SKM-1 (cell line): ENCODE measurements around the gene MYRIP.
"Not testable (repeated sequence)": the region's sequence is repeated elsewhere in the genome, so short reads cannot be mapped to it uniquely, and the experiment has no call there.

Experiments used
- DNase-seq: peaks from one replicate; lab custom pipeline; 2025; ENCODE audit not compliant: unreplicated experiment; lab: John Stamatoyannopoulos, UW

MYRIP gene

DNA sequence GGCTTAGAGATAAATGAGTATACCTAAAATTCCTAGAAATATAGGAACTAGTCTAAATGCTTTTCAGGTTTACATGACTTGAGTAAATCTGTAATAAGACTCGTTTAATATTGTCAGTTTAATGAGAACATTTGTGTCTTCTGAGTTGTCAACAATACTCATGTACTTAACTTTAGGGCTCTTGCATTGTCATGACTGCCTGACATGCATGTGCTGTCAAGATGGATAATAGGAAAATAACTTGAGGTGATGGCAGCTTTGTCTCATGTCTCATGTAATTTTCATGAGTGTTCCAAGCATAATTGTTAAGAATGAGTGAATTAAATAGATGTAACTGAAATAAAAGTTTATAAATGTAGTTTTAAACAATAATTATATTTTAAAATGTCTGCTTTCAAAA lies 455.0 kb downstream of the MYRIP start:
- no peak for DNase-seq

DNA sequence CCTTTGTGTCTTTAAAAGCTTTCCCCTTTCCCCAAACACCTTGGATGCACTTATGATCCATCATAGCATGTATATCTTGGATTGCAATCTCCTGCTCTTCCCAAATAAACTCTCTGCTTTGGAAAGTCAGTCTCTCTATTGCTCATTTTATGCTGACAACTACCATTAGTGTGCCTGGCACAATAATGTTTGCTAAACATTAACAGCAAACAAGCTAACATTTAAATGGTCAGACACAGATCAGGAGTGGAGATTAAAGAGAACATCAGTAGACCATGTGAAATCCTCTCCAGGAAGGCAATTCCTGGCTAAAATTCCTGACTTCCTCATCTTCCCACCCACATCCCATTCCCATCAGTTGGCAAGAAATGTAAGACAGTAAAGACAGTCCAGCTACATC lies 455.8 kb downstream of the MYRIP start:
- DNase-seq = no peak

DNA sequence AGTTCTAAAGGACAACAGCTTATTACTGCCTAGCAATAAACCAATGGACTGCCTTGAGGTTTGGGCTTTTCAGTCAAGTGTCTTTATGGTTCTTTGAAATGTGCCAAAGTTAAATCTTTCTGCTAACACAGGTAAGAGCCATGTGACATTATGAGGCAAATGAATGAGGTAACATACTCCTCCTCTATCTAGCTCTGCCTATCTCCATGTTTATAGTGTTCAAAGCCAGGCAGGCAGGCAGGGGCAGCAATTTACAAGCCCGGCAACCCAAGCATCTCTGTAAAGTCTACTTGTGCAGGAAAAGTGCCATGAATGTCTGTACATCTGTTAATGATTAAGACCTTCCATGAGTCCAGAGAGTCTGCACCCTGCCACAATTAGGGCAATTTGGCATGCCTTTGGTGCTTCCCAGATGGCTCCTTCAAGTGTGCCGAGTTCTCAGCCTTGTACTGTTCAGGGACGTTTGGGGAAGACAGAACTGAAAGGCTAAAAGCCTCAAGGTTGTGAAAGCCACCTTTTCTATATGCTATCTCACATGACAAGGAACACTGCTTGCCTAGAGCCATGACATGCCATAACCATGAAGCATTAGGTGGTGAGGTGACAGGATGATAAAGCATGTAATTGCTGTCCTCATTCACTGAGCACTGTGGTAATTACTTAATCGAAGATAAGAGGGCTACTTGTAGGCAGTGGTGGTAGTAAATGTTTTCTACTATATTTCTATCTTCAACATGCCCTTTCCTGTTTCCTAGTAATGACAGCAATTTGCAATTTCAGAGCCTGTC lies 458.7 kb downstream of the MYRIP start:
- no peak for DNase-seq

DNA sequence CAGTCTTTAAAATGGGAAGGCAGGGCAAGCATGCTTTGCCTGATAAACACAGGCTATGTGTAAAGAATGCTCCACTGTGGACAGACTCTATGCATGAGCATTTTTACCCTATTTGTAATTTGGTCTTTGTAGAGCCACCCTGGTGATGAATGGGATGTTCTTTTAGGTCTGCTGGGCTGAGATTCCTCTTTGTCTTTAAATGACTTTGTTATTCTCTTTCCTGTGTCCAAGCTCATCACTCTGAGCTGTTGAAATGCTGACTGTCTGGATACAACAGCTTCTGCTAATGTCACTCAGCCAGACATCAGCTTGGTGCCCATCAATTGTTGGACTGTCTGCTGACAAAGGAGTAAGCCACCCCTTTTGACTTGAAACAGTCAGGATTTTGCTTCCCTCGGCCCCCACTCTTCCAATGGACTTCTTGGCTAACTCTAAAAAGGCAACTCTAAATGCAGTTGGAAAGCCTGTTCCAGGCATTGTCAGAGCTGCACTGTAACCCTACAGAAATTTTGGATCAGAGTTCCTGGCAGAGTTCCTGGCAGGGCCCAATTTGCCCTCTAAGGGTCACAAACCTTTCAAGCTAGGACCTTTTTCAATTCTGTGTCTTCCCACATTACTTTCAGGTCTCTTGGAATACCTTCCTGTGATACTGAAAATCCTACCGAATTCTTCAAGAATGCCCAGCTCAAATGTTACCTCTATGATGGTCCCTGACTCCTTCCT lies 459.6 kb downstream of the MYRIP start:
- DNase-seq = no peak

DNA sequence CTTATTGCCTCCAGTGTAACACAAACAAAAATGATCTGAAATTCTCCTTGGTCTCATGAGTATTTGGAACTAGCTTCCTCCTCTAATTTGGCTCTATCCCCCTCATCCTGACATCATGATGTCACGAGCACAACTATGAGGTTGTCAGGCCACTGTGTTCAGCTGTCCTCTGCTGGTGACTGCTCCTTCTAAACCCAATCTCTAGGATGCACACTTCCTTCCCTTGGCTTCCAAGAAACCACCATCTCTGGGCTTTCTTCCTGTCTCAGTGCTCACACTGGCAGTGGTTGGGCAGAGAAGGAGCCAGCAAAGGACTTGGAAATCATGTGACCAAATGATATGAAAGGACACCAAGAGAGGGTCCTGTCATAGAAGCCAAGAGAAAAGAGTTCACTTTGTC lies 469.4 kb downstream of the MYRIP start:
- DNase-seq = no peak

DNA sequence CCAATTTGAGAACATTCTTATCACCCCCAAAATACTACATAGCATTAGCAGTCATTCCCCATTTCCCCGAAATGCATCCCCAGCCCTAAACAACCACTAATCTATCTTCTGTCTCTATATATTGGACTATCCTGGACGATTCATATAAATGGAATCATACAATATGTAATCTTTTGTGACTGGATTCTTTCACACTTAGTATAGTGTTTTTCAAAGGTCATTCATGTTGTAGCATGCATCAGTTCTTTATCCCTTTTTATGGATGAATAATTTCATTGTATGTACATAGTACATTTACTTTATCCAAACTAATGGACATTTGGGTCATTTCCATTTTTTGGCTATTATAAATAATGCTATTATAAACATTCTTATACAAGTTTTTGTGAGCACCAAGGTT lies 472.6 kb downstream of the MYRIP start:
- no peak for DNase-seq

DNA sequence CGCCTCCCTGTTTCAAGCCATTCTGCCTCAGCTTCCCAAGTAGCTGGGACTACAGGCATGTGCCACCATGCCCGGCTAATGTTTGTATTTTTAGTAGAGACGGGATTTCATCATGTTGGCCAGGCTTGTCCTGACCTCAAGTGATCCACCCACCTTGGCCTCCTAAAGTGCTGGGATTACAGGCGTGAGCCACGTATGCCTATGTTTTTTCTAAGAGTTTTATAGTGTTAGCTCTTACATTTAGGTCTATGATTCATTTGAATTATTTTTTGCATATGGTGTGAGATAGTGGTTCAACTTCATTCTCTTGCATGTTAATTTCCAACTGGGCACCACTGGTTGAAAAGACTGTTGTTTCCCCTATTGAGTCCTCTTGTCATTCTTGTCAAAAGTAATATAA lies 473.6 kb downstream of the MYRIP start:
- DNase-seq = not testable (repeated sequence)

DNA sequence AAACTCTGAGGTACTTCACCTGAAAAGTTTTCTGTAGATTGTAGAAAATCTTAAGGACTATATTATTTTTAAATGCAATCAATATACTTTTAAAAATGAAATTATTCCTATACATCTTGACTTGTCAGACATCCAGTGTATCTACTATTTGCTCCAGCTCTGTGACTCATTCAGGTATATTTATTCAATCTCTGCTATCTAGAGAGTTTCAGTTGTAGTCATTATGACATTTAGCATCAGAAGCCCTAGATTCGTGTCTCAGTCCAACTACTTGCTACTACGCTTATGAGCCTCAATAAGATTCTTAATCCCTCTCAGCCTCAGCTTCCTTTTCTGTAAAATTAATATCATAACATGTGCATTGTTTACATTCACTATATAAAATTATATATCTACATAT lies 477.8 kb downstream of the MYRIP start:
- no peak for DNase-seq

DNA sequence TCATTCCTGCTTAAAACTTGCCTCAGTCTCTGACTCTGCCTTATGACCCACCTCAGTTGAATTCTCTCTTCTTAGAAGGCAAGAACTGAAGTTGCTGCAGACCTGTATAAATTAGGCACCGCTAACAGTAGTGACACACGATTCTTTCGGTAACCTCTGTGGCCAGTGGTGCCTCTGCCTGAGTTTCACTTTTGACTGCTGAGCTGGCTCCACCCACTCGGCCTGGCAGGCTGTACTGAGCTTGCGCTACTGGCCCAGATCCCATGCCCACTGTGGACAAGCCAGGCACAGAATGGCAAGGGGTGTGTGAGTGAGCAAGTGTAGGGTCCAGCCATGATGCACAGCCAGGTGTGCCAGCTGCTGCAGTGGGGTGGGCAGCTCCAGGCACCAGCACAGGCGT lies 481.0 kb downstream of the MYRIP start:
- no peak for DNase-seq

DNA sequence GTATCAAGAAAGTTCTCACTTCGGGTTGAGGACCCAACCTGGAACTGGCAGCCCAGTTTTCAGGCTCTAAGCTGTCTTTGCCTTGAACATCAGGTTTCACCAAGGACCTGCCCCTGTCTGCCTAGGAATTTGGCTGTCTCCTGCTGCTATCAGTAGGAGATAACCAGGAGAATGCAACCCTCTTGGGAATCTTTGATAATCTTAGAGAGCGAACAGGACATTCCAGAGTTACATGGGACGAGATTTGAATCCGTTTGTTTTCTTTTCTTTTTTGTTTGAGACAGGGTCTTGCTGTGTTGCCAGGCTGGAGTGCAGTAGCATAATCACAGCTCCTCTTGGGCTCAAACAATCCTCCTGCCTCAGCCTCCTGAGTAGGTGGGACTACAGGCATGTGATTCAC lies 482.1 kb downstream of the MYRIP start:
- DNase-seq = no peak

DNA sequence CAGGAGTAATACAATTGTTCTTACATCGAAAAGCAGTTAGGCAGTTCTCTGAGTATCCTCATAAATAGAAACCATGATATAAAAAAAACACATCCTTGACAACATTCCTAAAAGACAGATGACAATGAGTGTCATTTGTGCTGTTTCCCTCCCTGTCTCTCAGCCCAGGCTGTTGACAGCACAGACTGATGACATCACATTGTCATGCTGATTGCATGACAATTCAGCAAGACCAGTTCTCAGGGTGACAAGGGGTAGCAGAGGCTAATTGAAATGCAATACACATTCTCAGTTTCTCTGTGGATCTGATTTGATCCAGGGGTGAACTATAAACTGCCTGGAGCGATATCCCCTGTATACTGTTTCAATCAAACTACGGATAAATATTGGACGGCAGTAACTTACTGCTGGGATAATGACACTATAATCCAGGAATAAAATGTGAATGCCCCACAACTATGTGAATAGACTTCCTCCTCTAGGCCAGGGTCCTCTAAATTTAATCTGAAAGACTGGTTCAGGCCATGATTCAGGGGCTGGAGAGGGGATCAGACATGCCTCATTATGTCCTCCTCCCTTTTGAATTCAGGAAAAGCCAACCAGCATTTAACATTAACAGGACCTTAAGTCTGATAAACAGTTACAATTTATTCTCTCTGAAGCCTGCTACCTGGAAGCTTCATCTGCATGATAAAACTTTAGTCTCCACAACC lies 483.4 kb downstream of the MYRIP start:
- DNase-seq = no peak

DNA sequence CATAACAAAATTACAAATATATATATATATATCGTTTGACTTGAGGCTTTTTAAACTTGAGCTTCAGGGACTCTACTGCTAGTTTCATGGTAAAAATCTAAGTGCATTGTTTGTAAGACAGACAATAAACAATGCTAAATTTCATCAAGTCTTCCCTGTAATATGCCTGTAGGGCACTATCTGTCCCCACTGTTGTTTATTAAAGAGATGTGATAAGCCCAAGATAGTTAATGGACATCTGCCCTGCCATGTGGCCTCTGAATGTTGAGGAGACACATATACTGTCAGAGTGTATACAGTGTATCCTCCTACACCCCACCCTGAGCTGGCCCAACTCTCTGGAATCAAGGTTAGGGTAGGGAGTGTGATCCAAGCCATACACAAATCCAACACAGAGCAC lies 485.0 kb downstream of the MYRIP start:
- no peak for DNase-seq

DNA sequence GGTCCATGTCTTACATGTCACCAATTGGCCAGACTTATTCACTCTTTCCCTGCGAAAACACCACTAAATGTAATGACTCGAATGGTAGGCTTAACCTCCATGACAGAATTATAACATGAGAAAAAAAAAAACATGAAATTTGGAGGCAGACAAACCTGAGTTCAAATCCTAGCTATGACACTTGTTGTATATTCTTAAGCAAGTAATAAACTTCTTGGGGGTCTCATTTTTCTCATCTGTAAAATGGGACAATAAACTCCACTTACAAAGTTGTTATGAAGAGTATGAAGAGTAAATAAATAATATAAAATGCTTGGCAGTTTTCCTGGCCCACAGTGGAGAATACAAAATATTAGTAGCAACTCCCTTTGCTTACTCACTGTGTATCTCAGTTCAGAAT lies 488.7 kb downstream of the MYRIP start:
- no peak for DNase-seq

DNA sequence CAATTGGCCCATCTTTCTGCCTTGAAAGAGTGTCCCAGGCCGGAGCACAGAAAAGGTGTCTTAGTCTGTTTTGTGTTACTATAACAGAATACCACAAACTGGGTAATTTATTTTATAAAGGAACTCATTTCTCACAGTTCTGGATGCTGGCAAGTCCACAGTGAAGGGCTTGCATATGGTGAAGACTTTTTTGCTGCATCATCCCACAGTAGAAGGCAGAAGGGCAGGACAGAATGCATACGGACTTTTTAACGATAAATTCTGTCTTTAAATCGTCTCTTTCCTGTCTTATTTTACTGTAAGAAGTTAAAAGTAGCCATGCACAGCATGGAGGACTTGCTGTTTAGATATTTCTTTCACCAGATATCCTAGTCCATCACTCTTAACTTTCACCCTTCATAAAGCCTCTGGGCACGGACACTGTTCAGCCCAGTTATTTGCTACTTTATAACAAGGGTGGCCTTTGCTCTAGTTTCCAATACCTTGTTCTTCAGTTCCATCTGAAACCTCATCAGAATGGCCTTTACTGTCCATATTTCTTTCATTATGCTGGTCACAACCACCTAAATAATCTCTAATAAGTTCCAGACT lies 489.8 kb downstream of the MYRIP start:
- no peak for DNase-seq

DNA sequence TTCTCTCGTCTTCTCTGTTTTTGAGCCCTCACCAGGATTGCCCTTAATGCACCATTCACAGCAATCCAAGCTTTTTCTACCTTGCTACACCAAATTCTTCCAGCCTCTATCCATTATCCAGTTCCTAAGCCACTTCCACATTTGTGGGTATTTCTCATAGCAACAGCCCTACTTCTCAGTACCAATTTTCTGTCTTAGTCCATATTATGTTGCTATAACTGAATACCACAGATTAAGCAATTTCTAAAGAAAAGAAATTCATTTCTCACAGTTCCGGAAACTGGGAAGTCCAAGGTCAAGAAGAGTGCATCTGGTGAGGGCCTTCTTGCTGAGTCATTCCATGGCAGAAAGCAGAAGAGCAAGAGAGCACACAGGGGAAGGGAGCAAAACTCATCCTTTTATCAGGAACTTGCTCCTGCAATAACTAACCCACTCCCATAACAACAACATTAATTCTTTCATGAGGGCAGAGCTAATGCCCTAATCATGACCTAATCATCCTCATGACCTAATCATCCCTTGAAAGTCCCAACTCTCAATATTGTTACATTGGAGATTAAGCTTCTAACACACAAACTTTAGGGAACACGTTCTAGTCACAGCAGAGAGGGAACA lies 490.4 kb downstream of the MYRIP start:
- peak; percentile 93 for DNase-seq

DNA sequence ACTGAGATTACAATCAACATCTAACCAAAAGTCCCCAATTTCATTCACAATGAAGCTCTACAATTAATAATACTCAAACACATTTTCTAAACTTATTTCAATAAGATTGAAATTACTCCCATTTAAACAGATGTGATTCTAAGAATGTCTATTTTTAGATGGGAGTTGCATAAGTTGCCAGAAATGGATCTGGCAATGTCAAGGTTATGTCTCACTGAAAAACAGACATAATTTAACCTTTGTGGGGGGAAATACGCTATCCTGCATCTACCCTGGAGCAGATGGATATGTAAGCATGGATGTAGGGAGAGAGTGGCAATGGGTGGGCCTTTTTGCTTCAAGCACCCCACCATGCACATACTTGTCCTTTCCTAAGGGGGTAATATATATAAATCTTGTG lies 493.4 kb downstream of the MYRIP start:
- DNase-seq = no peak

DNA sequence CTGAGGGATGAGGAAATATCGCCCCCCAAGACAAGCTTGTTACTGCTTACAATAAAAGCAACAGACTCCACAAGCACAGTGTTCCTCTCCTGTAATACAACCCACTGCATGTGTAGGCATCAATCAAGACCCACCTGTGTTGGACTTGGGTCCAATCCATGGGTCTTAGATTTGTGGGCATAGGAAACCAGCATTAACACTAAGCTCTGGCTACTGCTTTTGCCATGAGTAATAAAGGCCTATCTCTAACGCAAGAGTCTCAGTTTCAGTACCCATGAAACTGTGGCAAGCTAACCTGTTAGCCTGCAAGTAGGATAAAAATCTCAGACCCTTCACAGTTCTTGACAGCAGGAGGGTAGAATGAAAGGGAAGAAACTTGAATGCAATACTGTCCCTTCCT lies 494.9 kb downstream of the MYRIP start:
- DNase-seq = no peak

DNA sequence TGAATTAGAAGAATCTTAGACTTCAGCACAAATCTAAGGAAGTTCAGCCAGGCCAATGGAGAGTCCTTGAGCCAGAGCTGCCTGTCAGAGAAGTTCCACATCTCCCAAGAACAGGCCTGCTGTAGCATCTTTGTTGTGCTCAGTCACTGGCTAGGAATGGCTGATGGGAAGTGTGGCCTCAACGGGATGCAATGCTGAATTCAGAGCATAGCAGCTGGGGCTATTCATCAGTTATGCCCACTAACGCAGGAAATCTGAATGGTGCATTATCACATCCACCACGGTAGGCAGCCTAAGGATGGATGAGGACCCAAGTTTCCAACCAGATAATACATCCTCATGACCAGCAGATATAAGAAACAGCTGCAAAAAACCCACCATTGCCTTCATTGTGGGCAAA lies 496.9 kb downstream of the MYRIP start:
- no peak for DNase-seq

DNA sequence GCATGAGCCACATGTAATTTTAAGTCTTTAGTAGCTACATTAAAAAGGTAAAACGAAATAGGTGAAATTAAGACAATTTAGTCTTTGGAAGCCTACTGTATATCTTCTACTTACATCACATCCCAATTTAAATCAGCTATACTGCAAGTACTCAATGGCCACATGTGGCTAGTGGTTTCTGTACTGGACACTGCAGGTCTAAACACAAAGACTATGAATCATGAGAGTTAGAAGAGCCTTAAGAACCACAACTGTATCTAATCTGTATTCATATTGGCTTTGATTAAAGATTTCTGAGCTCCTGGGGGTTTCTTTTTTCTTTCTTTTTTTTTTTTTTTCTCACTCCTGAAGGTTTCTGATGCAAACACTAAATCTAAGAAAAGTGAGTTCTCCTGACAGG lies 497.8 kb downstream of the MYRIP start:
- DNase-seq = no peak

DNA sequence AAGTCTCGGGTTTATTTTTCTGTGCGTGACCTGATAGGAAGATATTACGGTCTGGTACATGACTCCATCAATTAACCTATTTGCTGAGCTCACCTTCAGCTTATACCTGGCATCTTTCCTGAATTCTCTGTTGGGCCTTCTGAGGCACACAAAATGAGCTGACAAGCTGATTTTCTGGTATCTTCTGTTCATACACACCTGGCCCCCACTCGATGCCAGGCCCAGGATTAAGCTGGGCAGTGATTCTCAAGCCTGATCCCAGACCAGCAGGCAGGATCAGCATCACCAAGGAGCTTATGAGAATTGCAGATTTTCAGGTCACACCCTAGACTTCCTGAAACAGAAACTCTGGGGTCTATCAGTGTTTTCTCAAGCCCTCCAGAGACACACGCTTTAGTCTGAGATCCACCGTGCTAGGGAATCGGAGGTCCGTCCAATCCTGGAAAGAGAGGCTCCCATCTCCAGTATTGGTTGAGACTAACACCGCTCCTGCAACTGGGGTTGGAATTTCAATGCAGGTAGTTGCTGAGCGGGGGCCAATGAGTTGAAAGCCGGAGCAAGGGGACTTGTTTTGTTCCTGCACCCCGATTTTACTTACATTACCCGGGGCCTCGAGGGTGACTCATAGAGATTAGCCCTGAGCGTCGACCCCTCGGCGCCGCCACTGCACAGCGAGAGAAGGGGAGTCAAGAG lies 499.5 kb downstream of the MYRIP start:
- DNase-seq = no peak
